HG03432 (cell line): ENCODE data around the gene ZNF234.
"Not testable (repeated sequence)": the region's sequence is repeated elsewhere in the genome, so short reads cannot be mapped to it uniquely, and the experiment has no call there.

Source experiments
- ATAC-seq: cut with Tn5 transposase; IDR thresholded peaks from one replicate; pipeline ENCODE4 v1.9.1; 2021; ENCODE audit warnings: mild to moderate bottlenecking, moderate library complexity; ENCODE audit not compliant: unreplicated experiment

ZNF234 gene

DNA sequence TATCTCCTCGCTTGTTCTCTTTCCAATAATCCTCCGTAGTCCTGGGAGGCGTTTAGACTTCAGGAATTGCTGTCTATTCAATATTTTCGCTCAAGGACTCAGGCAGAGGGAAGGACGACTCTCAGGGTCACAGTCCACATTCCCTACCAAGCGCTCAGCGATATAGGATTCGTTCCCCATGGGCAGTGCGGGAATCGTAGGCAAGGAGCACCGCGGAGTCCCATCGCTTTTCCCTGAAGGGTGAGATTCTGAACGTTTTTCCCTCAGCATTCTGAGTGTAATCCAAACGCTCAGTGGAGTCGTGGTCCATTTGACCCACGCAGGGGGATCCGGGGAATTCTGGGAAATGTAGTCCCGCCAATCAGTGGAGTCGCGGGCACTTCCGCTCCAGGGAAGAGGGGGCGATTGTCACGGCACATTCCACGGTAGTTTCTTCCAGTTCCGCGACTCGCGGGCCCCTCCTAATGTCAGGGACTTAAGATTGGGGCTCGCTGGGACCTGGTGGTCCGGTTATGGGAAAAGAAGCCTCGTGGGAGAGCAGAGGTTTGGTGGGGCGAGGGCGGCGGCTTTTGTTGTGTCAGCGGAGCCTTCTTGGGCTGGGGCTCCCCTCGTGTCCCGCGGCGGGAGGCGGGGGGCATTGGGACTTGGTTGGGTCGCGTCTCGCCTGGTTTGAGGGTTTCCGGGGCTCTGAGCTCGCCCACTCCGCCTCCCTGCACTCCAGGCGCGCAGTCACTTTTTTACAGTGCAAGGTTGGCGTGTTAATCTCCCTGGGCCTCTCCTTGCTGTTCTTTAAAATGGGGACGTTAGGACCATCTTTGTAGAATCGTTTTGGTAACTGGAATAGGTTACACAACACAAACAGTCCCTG is at the start of gene ZNF234:
TSS of gene ZNF234 (plus strand) at position 364 of the 868 bp plus-strand sequence. CDS start 3,079 bp downstream, outside the sequence.
- peak; percentile 78 for ATAC-seq

DNA sequence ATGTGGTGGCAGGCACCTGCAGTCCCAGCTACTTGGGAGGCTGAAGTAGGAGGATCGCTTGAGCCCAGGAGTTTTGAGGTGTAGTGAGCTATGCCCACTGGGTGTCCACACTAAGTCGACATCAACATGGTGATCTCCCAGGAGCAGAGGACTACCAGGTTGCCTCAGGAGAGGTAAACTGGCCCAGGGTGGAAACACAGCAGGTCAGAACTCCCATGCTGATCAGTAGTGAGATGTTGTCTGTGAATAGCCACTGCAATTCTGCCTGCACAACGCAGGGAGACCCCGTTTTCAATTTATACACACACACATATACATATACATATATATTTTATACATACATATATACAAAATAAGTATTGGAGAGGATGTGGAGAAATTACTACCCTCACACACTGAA is 49.2 kb upstream of the ZNF234 start:
- no peak for ATAC-seq

DNA sequence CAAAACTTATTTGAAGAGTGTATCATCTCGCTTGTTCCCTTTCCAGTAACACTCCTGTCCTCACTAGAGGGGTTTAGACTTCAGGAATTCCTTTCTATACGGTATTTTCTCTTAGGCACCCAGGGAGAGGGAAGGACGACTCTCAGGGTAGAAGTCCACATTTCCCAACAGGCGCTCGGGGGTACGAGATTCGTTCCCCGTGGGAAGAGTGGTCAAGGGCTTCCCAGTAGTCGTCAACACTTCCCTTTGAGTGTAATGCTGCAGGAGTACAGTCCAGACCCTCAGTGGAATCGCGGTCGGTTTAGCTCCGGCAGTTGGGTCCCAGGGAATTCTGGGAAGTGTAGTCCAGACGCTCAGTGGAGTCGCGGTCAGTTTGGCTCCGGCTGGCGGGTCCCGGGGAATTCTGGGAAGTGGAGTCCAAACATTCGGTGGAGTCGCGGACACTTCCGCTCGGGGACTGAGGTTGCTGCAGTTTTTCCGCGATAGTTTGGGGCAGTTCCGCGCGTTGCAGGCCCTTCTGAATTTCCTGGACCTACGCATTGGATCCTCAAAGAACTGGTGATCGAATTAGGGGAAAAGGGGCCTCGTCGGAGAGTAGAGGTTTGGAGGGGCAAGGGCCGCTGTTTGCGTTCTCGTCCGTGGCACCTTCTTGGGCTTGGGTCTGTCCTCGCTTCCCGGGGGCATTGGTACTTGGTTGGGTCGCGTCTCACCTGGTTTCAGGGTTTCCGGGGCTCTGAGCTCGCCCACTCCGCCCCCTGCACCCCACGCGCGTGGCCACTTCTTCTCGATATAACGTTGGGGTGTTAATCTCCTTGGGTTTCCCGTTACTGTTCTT is 47.2 kb upstream of the ZNF234 start, which contains the start of gene ZNF224:
TSS of gene ZNF224 (plus strand) at position 431 of the 835 bp plus-strand sequence. CDS start 3,513 bp downstream, outside the sequence.
- peak; percentile 87 for ATAC-seq

- no peak for ATAC-seq
Measured at GRCh38 chr19:44107751-44108150, 33.6 kb upstream of the ZNF234 start.

- no peak for ATAC-seq
Measured at GRCh38 chr19:44109458-44109857, 31.9 kb upstream of the ZNF234 start.

- ATAC-seq: no peak
Measured at GRCh38 chr19:44111910-44112463, 29.4 kb upstream of the ZNF234 start.

DNA sequence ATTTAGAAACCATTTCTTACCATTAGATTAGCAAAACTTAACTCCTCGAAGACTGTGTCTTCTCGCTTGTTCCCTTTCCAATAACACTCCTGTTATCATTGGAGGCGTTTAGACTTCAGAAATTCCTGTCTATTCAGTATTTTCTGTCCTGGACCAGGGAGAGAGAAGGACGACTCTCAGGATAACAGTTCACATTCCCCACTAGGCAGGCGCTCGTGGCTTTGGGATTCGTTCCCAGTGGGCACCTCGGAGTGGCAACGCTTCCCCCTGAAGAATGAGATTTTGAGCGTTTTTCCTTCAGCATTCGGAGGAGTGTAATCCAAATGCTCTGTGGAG is 28.6 kb upstream of the ZNF234 start:
- ATAC-seq: no peak

GRCh38 chr19:44113138-44113783 is 28.1 kb upstream of the ZNF234 start, which contains the start of gene ZNF225:
TSS of gene ZNF225 (plus strand) at chr19:44113399. CDS start at chr19:44115828, 2,429 bp downstream.
- ATAC-seq: peak; percentile 90

GRCh38 chr19:44113784-44114390 is 27.5 kb upstream of the ZNF234 start:
- ATAC-seq: peak; percentile 6

DNA sequence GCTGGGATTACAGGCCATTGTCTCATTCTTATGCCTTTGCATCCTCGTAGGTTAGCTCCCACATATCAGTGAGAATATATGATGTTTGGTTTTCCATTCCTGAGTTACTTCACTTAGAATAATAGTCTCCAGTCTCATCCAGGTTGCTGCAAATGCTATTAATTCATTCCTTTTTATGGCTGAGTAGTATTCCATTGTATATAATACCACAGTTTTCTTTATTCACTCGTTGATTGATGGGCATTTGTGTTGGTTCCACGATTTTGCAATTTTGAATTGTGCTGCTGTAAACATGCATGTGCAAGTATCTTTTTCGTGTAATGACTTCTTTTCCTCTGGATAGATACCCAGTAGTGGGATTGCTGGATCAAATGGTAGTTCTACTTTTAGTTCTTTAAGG is 20.2 kb upstream of the ZNF234 start:
- not testable (repeated sequence) for ATAC-seq

DNA sequence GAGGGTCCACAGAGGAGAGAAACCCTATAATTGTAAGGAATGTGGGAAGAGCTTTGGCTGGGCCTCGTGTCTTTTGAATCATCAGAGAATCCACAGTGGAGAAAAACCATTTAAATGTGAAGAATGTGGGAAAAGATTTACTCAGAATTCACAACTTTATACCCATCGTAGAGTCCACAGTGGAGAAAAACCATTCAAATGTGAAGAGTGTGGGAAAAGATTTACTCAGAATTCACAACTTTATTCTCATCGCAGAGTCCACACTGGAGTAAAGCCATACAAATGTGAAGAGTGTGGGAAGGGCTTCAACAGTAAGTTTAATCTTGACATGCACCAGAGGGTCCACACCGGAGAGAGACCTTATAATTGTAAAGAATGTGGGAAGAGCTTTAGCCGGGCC is 9.4 kb upstream of the ZNF234 start:
- ATAC-seq: no peak

DNA sequence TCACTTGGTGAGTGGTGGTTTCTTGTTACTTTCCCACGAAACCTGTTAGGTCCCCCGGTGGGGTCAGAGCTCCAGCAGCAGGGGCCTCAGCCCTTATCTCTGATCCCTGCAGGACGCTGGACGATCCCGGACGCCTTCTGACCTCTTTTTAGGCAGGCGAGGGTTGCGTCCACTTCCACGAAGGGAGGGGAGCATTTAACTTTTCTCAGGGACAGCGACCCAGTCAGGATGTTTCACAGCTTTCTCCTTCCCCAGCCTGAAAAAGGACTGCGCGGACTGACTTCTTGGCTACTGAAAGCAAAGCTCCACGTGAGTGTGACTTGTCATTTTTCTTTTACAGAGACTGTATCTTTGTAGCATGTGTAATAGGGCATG is 692 bp downstream of the ZNF234 start:
- ATAC-seq: no peak

GRCh38 chr19:44149776-44150175 is 8.4 kb downstream of the ZNF234 start:
- no peak for ATAC-seq

GRCh38 chr19:44151491-44151890 is 10.1 kb downstream of the ZNF234 start:
- no peak for ATAC-seq

GRCh38 chr19:44156475-44156874 is 15.1 kb downstream of the ZNF234 start:
- ATAC-seq: no peak

GRCh38 chr19:44163789-44164188 is 22.4 kb downstream of the ZNF234 start:
- no peak for ATAC-seq

DNA sequence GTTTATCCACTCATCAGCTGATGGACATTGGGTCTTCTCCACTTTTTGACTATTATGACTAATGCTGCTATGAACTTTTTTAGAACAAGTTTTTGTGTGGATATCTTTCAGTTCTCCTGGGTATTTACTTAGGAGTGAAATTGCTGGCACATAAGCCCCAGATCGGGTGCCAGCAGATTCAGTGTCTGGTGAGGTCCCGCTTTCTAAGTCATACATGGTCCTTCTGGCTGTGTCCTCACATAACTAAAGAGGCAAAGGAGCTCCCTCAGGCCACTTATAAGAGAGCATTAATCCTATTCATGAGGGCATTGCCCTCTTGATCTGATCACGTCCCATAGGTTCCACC is 22.9 kb downstream of the ZNF234 start:
- ATAC-seq: no peak

DNA sequence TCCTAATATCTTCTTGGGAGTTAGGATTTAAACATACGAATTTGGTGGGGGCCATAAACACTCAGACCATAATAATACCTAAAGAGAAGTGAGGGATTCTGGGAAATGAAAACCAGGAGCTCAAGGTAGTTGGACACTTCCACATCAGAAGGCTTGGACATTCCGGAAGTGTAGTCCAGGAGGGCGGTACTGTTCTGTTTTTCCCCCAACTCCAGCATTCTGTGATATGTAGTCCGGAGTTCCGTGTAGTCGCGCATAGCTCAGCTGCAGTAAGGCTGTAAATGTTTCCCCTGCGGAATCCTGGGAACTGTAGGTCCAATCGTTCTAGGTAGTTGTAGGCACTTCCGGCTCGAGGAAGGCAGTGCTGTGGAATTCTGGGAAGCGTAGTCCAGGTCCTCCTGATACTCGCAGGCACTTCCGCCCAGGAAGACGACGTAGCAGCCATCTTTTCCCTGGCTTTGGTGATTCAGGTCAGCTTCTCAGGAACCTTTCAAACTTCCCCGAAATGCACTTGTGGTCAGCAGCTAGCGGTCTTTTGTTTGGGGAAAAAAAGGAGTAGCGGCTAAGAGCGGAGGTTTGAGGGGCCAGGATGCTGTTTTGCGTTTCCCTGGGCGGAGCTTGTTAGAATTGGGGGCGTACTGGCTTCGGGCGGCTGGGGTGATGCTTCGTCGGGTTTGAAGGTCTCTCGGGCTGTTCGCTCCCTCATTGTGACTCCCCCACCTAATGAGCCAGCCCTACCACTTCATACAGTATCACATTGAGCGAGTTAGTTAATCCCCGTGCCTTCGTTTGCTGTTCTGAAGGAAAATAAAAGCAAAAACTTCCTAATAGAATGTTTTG is 23.5 kb downstream of the ZNF234 start, which contains the start of gene ZNF226:
TSS of gene ZNF226 (plus strand) at position 428 of the 840 bp plus-strand sequence. CDS start 4,981 bp downstream, outside the sequence.
- peak; percentile 89 for ATAC-seq

GRCh38 chr19:44170660-44171059 is 29.3 kb downstream of the ZNF234 start:
- not testable (repeated sequence) for ATAC-seq
